GM19043 (cell line): ENCODE results near the gene ELP1.
"Not testable (repeated sequence)": the region's sequence is repeated elsewhere in the genome, so short reads cannot be mapped to it uniquely, and the experiment has no call there.

Experiments used
- ATAC-seq: cut with Tn5 transposase; IDR thresholded peaks from one replicate; pipeline ENCODE4 v1.9.1; 2021; ENCODE audit warnings: low read depth; ENCODE audit not compliant: unreplicated experiment

ELP1 gene, protein sequence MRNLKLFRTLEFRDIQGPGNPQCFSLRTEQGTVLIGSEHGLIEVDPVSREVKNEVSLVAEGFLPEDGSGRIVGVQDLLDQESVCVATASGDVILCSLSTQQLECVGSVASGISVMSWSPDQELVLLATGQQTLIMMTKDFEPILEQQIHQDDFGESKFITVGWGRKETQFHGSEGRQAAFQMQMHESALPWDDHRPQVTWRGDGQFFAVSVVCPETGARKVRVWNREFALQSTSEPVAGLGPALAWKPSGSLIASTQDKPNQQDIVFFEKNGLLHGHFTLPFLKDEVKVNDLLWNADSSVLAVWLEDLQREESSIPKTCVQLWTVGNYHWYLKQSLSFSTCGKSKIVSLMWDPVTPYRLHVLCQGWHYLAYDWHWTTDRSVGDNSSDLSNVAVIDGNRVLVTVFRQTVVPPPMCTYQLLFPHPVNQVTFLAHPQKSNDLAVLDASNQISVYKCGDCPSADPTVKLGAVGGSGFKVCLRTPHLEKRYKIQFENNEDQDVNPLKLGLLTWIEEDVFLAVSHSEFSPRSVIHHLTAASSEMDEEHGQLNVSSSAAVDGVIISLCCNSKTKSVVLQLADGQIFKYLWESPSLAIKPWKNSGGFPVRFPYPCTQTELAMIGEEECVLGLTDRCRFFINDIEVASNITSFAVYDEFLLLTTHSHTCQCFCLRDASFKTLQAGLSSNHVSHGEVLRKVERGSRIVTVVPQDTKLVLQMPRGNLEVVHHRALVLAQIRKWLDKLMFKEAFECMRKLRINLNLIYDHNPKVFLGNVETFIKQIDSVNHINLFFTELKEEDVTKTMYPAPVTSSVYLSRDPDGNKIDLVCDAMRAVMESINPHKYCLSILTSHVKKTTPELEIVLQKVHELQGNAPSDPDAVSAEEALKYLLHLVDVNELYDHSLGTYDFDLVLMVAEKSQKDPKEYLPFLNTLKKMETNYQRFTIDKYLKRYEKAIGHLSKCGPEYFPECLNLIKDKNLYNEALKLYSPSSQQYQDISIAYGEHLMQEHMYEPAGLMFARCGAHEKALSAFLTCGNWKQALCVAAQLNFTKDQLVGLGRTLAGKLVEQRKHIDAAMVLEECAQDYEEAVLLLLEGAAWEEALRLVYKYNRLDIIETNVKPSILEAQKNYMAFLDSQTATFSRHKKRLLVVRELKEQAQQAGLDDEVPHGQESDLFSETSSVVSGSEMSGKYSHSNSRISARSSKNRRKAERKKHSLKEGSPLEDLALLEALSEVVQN (N-terminal part only)

DNA sequence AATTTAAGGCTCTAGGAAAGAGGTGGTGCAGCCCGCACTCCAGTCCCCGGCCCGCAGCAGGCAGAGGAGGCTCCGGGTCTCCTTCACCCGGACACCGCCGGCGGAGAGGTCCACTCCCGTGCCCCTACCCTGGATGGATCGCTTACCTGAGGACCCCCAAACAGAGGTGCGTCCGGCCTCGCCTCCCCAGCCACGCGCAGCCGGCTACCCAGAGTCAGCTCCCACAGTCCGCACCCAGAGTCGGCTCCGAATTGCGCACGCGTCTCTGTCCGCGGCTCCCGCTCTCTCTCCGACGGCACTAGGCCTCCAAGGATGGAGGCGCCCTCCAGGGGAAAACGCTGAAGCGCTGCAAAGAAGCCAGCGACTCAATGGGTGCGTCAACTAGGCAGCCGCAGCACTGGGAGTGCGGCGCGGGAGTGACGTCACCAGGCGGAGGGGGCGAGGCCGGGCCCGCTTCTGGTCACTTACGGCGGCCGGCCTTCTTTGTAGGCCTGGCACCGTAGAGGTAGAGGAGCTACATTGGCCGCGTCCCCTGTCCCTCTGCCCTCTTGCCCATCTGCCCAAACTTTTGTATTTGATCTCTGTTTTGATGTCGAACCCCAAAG, at the start of gene ELP1:
Gene ELP1, minus strand, starts transcription at position 407 of the 605 bp plus-strand sequence. CDS start 2,978 bp downstream, outside the sequence.
- peak; percentile 87 for ATAC-seq

DNA sequence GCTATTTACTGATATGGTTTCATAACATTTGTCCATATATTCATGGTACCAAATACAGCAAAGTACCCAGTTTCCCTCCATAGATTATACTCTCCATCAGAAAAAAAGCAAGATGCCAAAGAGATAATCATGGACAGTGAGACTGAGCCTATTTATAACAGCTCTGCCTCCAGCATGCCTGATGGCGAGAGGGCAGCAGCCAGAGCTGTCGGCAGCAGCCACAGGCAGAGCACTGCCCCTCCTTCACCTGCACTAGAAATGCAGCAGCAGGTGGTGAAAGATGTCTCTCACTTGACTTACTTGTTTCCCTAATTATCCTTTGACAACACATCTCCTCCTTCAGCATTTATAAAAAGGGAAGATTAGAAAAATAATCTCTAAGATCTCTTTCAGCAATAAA, 47.0 kb upstream of the ELP1 start:
- ATAC-seq = no peak

DNA sequence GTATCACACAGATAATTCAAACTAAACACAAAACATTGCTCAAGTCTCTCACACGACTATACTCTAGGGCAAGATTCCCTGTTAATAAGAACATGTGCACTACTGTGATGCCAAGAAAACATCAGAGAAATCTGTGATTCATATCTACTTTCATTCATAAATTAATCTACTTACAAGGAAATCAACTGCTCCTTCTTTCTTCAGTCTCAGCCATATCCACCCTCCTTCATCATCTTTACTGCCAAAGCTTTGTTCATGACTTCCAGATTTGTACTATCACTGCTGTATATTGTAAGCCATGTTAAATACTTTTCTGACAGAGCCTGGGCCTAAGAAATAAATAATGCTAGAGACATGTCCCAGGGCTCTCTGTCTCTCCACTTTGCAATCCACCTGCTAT, 44.3 kb upstream of the ELP1 start:
- no peak for ATAC-seq

DNA sequence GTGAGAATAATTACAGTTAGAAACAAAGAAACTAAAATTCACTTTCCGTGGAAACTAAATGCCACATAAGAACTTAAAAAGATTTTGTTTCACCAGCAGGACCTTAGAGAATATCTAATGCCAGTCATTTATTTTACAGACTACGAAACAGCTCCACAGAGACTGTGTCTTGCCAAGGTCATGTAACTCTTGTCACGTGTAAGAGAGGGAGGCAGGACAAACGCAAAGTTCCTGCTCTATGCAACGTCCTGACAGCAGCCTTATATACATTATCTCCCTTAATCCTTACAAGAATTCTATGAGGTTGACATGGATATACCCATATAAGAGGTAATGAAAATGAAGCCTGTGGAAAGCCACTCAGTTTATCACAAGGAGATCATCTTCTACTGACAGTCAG, 40.0 kb upstream of the ELP1 start:
- ATAC-seq = no peak

DNA sequence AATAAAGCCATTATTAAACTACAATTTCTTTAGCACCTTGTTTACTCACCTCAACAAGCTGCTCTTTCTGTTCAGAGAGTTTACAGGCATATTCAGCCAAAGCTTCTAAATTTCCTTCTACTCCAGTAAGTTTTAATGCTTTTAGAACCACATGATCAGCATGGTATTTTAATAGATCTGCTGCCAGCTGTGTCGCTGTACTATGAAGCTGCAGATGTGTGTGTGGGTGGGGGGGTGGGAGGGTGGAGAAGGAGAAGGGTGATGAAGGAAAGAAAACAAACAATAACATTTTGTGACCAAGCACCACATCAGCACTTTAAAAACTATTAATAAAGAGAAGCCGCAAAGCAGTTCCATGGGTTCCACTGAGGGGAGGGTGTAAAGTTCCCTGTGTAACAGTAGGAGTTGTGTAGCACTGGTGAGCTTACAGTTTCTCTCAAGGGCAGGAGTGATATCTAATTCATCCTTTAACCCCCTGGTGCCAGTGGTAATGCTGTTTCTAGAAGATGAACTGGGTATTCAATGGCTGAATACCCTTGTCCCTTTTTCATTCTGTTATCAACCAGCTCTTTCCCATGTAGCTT, 38.8 kb upstream of the ELP1 start:
- no peak for ATAC-seq

DNA sequence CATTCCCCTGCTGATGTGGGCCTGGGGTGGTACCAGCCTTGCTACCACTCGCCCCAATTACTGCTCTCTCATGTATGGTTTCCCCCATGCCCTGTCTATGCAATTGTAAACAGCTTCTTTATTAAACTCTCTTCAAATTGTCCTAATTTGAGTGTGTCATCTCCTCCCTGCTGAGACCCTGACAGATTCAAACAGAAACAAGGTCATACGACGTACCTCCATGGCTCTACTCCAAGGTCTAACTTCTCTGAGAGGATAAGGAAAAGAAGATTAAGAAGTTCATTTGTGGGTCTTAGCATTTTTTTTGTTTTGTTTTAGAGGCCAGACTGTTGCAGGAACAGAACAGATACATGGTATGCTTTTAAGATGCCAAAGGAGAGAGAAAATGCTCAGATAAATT, 38.3 kb upstream of the ELP1 start:
- ATAC-seq = no peak

DNA sequence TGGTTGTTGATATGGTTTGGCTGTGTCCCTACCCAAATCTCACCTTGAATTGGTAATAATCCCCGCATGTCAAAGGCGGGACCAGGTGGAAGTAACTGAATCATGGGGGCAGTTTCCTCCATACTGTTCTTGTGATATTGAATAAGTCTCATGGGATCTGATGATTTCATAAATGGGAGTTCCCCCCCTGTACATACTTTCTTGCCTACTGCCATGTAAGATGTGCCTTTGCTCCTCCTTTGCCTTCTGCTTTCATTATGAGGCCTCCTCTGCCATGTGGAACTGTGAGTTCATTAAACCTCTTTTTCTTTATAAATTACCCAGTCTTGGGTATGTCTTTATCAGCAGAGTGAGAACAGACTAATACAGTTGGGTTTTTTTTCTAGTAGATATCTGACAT, 37.5 kb upstream of the ELP1 start:
- ATAC-seq = not testable (repeated sequence)

DNA sequence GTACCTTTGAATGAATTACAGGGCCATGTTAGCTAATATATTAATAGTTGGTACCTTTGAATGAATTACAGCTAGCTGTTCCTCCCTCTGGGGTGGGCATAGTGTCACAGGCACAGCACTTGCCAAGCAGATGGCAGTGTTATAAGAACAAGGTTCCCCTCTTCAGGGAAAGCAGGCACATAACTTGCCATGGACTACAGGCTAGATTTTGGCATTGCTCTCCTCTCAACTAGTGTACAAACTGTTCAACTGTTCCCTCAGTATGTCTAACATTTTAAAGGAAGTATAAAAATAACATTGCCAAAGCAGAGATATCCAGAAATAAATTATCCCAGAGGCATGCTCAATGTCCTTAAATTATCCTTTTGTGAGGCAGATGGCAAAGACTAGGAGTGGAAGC, 34.0 kb upstream of the ELP1 start:
- no peak for ATAC-seq

DNA sequence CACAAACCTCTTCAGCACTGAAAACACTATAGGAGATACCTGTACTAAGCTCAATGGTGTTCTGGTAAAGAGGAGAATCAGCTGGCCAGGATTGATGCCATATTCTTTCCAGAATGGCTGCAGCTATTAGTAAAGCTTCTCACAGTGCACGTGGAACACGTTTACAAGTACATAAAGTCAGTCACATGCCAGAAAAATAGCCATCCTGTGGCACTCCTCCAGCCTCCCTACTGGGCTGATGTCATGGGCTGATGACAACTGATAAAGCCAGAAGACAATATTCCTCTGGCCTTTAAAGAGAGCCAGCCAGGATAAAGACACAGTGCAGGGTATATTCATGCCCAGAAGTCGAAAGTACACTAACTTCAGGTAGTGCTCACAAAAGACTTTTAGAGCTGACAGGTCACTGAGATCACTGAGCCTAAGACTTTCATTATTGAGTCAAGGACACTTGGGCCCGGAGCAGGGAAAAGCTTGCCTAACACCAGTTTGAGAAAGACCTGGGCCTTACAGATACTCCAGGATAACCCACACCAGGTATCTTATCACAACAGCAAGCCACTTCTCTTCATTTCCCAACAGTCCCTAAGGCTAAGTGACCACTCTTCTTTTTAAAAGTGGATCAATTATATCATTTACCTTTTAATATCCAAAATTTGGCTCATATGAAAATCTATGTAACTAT, 29.7 kb upstream of the ELP1 start:
- ATAC-seq = no peak

DNA sequence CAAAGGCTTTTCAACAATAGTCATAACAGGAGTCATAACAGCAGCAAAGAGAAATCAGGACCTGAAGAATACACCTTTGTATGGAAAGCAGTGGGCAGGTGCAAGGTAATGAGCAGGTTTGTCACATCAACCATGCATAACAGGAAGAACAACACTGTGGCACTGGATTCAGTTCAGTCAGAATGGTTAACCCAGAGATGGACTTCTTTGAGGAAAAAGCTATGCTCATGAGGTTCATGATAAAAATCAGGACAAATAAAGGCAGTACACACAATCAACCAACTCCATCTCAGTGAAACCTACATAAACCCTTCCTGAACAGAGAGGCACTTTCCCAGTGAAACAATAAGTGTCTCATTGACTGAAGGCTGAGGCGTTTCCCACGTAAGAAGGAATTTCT, 27.2 kb upstream of the ELP1 start:
- no peak for ATAC-seq

DNA sequence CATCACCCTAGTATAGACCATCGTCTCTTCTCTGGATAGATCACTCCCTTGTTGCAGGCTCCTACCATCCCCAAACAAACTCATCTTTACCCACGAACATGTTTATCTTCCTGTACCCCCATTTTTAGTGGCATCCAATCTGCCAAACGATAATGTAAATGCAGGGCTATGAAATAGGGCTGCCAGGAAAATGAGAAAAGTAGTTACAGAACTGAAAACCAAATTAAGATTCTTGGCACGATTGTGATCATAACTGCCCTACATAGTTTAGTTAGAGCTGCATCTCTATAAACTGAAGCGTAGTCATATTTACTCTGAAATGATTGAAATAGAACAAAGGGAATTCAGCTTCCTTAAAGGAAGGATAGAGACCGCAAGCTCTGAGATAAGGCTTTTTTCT, 26.4 kb upstream of the ELP1 start:
- ATAC-seq = no peak

DNA sequence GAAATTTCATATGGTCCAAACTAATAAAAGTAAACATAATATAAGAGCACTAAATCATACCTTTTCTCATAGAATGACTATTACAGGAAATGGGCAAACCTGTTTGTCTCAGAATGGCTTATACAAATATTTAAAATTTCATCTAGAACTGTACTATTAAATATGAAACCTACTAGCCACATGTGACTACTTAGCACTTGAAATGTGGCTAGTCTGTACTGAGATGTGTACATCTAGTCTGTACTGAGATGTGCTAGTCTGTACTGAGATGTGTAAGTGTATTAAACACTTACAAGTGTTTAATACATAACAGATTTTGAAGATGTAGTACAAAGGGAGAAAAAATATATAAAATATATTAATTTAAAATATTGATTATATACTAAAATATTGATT, 22.7 kb upstream of the ELP1 start:
- ATAC-seq = no peak

DNA sequence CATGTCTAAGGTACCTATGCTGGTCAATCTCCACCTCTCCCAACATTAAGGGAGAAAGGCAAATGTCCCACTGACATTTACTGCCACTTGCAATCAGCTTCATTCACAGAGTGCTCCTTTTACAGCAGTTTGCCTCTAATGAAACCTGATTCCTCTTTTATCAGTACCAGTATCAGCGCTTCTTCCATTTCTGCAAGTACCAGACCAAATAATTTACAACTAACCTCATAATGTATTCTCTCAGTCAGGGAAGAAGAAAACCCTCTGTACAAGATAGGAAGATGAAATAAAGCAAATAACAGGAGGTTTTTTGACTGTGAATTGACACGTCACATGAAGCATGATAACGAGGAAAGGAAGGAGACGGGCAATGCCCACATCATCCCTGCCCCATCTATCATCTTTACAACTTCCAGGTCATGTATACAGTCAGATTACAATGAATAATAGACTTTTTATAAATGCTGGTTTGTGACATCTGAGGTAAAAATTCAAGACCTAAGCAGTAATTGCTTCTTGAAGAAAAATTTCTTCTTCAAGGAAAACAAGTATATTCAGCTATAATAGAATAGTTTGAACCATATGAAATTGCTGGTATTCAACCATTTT, 22.2 kb upstream of the ELP1 start:
- no peak for ATAC-seq

DNA sequence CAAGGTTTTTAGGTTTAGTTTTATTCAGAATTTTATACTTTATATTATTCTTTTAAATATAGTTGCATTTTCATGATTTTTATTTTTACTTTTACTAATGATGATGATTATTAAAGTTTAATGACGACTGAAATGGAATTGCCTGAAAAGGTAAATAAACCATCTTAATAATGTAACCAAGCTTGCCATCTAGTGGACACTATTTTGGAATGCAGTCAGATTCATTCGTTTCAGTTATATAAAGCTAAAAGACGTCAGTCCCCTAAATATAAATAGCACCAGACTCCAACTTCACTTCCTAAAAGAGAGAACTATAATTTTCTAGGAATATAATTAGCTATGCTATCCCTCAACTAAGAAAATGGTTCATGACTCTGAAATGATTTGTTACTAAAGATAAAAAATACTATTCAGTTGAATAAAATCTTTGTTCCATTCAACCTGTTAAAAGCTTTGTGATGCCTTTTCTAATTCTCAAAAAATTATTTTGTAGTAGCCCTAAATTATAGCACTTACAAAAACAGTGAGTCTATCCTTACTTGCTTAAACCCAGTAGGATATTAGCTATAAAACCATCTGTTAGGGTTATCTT, 20.2 kb upstream of the ELP1 start:
- no peak for ATAC-seq

DNA sequence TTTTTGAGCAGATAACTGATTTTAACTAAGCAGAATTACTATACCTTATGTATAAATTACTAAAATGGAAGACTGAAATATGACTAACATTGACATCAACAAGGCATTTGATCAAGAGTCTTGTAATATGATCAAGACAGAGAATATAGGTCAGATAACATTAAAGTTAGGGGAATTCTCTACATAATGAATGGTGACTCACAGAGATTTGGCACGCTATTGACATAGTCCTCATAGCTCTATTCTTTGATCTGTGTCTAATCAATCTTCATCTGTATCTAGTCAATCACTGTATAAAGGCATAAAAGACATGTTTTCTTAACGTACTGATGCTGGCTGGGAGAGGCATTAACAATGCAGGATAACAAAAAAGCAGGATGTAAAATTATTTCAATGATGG, 17.7 kb upstream of the ELP1 start:
- ATAC-seq = no peak

DNA sequence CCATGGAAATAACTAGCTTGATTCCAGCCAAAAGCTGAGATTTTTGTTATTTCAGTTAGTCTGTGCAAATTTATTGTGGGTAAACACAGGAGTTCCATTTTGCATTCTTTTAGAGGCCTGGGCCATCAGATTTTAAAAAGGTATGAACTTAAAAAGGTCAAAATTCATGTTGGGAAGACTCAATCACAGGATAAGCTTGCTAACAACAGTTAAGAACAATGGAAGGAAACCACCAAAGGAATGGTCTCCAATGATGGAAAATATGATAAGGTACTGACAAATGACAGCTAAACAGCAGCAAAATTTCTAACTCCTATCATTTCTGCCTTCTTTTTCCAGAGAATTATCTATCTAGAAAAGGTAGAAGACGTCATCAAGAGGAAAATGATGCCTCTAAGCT, 16.2 kb upstream of the ELP1 start:
- ATAC-seq = no peak

DNA sequence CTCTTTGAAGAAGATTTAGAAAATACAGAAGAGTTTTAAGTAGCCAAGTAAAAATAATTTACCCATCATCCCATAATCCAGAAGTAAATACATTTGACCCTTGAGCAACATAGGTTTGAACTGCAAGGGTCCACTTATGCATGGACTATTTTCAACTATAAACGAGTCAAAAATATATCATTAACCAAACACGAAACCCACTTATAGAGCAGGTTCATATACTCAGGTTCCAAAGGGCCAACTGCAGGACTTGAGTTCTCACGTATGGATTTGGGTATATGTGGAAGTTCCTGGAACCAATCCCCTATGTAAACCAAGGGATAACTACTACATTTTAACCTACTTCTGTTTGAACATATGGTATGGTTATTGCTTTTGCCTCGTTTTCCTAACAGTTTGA, 6.1 kb upstream of the ELP1 start:
- no peak for ATAC-seq

DNA sequence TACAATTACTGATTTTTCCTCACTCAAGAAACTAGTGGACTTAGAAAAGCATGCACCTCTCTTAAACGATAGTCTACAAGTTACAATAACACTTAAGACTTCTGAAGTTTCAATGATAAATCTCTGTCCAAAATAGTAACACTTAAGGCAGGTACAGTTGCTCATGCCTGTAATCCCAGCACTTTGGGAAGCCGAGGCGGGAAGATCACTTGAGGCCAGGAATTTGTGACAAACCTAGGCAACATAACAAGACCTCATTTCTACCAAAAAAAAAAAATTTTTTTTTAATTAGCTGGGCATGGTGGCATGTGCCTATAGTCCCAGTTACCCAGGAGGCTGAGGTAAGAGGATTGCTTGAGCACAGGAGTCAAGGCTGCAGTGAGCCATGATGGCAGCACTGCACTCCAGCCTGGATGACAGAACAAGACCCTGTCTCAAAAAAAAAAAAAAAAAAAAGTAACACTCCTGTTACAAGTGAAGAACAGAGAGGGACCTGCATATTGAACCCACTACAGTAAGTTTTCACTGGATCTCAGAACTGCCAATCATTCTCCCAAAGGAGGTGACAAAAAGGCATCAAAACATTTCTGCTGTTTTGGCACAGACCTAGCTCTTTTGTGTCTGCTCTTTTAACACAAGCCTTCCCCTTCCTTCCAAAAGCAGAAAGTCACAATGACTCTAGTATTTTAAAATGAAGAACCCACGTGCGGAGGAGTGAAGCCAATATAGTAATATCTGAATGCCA, 3.8 kb upstream of the ELP1 start:
- ATAC-seq = no peak
